ENCODE measurements around the gene STARD10. TPM values are rescaled to one million over a fixed set of nuclear protein-coding genes. Genes with fewer than 3 reads are reported as not detected.

STARD10 gene
- total RNA-seq, 1 donor from 2014 or later = 126 TPM

DNA sequence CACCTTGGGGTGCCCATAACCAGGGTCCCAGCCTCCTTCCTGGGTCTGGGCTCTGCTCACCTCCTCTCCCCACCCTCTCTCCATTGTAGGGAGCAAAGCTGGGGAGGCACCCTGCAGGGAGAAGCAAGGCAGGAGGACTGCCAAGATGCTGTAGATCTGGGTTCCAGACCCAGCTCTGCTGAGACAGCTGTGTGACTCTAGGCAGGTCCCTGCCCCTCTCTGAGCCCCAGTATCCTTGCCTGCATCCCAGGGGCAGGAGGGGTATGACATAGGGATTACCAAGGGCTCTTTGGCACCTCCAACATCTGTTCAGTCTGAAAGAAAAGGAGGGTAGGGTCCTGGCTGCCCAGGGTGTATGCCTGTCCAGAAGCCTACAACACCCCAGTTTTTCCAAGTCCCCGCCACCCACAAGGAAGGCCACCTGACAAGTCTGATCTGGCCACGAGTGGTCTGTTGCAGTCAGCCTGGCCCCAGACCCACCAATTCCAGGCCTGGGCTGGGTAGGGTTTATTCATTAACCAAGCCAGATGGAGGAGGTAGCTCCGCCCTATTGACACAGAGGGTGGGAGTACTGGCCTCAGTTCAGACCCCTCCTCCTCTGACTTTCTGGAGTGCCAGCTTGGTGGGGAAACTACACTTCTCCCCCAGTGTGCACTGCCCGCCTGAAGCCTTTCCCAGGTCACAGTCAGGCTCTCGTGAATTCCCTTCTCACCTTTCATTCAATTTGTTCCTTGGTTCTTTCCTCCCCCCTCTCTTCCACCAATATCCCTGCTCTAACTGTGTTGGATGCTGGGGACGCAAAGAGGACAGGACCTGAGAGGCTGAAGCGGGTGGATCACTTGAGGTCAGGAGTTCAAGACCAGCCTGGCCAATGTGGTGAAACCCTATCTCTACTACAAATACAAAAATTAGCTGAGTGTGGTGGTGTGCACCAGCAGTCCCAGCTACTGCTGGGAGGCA is 15.0 kb downstream of the STARD10 start:
- H3K36me3 ChIP-seq = no peaks in the 10 kb centered on the region
- peaks cover 5% of the 10 kb centered on the region for H3K27me3 ChIP-seq (ENCODE audit: low read depth)
- TF ChIP-seq, protein P1, sequence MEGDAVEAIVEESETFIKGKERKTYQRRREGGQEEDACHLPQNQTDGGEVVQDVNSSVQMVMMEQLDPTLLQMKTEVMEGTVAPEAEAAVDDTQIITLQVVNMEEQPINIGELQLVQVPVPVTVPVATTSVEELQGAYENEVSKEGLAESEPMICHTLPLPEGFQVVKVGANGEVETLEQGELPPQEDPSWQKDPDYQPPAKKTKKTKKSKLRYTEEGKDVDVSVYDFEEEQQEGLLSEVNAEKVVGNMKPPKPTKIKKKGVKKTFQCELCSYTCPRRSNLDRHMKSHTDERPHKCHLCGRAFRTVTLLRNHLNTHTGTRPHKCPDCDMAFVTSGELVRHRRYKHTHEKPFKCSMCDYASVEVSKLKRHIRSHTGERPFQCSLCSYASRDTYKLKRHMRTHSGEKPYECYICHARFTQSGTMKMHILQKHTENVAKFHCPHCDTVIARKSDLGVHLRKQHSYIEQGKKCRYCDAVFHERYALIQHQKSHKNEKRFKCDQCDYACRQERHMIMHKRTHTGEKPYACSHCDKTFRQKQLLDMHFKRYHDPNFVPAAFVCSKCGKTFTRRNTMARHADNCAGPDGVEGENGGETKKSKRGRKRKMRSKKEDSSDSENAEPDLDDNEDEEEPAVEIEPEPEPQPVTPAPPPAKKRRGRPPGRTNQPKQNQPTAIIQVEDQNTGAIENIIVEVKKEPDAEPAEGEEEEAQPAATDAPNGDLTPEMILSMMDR (IDR thresholded peaks at IDR 0.05) = no peak
- H3K4me1 ChIP-seq = peaks cover 54% of the 10 kb centered on the region
- H3K9me3 ChIP-seq = no peaks in the 10 kb centered on the region
- no peak overlapping the region for H3K27ac ChIP-seq
- H3K4me3 ChIP-seq = peak overlapping the region; percentile 62
- ATAC-seq (peak; percentile 10 to 13), DNase-seq (no peak)
- intact Hi-C loops (cut with DNase I) = no loop called here

GRCh38 chr11:72777755-72778278 is 16.0 kb downstream of the STARD10 start:
- no peak for ATAC-seq
- peaks cover 54% of the 10 kb centered on the region for H3K4me1 ChIP-seq
- H3K9me3 ChIP-seq = no peaks in the 10 kb centered on the region
- no peak overlapping the region for H3K4me3 ChIP-seq
- DNase-seq = no peak
- intact Hi-C loops (cut with DNase I) = no loop called here
- no peak overlapping the region for H3K27ac ChIP-seq
- TF ChIP-seq, protein P1 (IDR thresholded peaks at IDR 0.05) = no peak
- peaks cover 5% of the 10 kb centered on the region for H3K27me3 ChIP-seq (ENCODE audit: low read depth)
- H3K36me3 ChIP-seq = no peaks in the 10 kb centered on the region

DNA sequence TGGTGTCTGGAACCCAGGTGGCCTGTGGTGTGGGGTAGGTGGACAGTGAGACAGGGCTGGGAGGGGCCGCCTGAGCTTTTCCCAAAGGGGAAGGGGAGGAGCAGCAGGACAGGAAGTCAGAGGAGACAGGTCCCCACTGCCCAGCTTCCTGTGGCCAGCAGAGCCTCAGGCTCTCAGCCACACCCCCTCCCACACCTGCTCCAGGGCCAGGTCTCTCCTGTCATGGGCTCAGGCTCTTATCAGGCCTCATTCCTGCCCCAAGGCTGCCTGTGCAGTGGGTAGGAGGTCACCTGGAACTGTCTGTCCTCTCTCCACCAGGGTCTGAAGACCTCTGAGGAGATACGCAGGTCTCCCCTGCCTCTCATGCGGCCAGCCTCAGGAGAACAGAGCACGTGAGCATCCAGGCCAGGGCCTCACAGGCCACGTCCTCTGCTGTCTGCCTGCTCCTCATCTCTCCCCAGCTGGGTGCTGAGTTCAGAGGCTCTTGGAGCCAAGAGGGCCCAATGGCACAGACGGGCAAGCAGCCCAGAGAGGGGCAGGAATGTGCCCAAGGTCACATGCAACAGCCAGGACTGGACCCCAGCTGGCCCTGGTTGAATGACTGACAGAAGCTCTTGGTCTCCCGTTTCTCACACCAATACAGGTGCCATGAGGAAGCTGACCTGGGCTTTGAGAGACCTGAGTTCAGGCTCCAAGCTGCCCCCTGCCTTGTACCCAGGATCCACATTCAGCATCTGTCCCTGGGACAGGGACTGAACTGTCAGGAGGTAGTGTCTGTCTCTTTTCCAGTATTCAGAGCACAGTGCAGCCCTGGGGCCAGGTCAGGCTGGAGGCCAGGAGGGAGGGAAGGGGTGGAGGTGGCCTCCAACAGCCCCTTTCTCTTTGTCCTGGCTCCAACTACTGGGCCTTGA is 16.7 kb downstream of the STARD10 start:
- Histone ChIP-seq H3K9me3 (no peaks in the 10 kb centered on the region), H3K27ac (no peak overlapping the region), H3K4me1 (peaks cover 48% of the 10 kb centered on the region), H3K36me3 (no peaks in the 10 kb centered on the region), H3K27me3 (ENCODE audit: low read depth) (peaks cover 5% of the 10 kb centered on the region), H3K4me3 (no peak overlapping the region)
- TF ChIP-seq, protein P1 (IDR thresholded peaks at IDR 0.05) = no peak
- peak; percentile 61 for DNase-seq
- ATAC-seq = no peak
- intact Hi-C loops (cut with DNase I) = no loop called here

DNA sequence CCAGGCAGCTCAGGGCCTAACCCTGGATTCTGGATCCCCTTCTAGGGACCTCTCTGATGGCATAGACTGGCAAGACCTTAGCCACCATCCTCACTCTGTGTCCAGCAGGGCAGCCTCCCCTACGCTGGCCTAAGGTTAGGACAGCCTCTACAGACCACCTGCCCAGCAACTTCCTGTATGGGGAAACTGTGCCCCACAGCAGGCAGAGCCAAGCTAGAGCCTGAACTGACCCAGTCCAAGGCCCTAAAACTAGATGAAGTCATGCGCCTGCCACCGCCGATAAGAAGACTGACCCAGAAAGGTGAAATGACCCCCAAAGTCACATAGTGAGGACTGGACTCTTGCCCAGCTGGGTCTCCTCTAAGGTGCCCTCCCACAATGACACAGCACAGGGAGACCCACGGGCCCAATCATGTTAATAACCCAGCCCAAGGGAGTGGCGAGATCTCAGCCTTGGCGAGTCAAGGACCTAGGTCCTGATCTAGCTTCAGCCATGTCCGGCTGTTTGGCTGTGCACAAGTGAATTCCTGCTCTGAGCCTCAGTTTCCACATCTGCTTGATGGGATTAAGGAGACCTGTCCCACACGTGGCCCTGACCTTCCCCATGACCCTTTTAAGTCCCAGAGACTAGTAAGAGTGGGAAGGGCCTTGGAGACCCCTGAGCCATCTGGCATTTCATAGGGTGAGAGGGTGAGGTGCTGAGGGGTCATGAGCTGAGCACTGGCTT is 17.6 kb downstream of the STARD10 start:
- ATAC-seq (no peak), DNase-seq (no peak)
- H3K4me3 ChIP-seq = no peak overlapping the region
- intact Hi-C loops (cut with DNase I) = no loop called here
- peaks cover 45% of the 10 kb centered on the region for H3K4me1 ChIP-seq
- H3K27me3 ChIP-seq (ENCODE audit: low read depth) = peaks cover 5% of the 10 kb centered on the region
- no peaks in the 10 kb centered on the region for H3K9me3 ChIP-seq
- H3K27ac ChIP-seq = no peak overlapping the region
- no peaks in the 10 kb centered on the region for H3K36me3 ChIP-seq
- TF ChIP-seq, protein P1 (IDR thresholded peaks at IDR 0.05) = no peak

Measured in lower lobe of right lung (tissue), 2 donors.